GM12865 (cell line): ENCODE measurements around the gene RBM19.
"Not testable (repeated sequence)": the region's sequence is repeated elsewhere in the genome, so short reads cannot be mapped to it uniquely, and the experiment has no call there.

ENCODE experiments used
- DNase-seq: peaks from one replicate; pipeline ENCODE4 v3.0.0; 2010; ENCODE audit warnings: low read depth
- H3K4me3 ChIP-seq: 2 replicates; pipeline ENCODE4 v1.5.1; 2011; ENCODE audit warnings: mild to moderate bottlenecking, low read depth, low read length, control low read depth
- CTCF ChIP-seq: IDR thresholded peaks from 2 replicates; pipeline ENCODE4 v1.5.1; 2011; ENCODE audit warnings: low read length, control low read depth, low read depth, inconsistent platforms; ENCODE audit not compliant: insufficient read depth; ENCODE audit errors: missing control alignments

The RBM19 gene

GRCh38 chr12:113996026-113996425, 29.9 kb upstream of the RBM19 start:
- H3K4me3 ChIP-seq: no peak overlapping the region
- no peak for DNase-seq
- TF ChIP-seq CTCF: no peak

GRCh38 chr12:113994051-113994450, 27.9 kb upstream of the RBM19 start:
- no peak for TF ChIP-seq CTCF
- no peak overlapping the region for H3K4me3 ChIP-seq
- DNase-seq: no peak

GRCh38 chr12:113992751-113993150, 26.6 kb upstream of the RBM19 start:
- DNase-seq, H3K4me3 ChIP-seq: not testable (repeated sequence)

- DNase-seq: no peak
- no peak for TF ChIP-seq CTCF
- no peak overlapping the region for H3K4me3 ChIP-seq
Measured at GRCh38 chr12:113991224-113992044, 25.3 kb upstream of the RBM19 start.

- TF ChIP-seq CTCF: no peak
- H3K4me3 ChIP-seq: no peak overlapping the region
- no peak for DNase-seq
Measured at GRCh38 chr12:113990250-113991223, 24.4 kb upstream of the RBM19 start.

GRCh38 chr12:113988976-113989375, 22.9 kb upstream of the RBM19 start:
- no peak for TF ChIP-seq CTCF
- no peak overlapping the region for H3K4me3 ChIP-seq
- no peak for DNase-seq

- TF ChIP-seq CTCF: no peak
- no peak overlapping the region for H3K4me3 ChIP-seq
- DNase-seq: no peak
Measured at GRCh38 chr12:113988064-113988451, 21.9 kb upstream of the RBM19 start.
